GM18502 (cell line): ENCODE measurements around the gene ARID1B.

Source experiments
- ATAC-seq: cut with Tn5 transposase; IDR thresholded peaks from one replicate; pipeline ENCODE4 v1.9.1; 2021; ENCODE audit warnings: mild to moderate bottlenecking; ENCODE audit not compliant: unreplicated experiment, poor library complexity

Gene ARID1B

GRCh38 chr6:157184202-157185015 is 407.2 kb downstream of the ARID1B start:
- no peak for ATAC-seq

GRCh38 chr6:157185171-157185570 is 408.0 kb downstream of the ARID1B start:
- no peak for ATAC-seq

DNA sequence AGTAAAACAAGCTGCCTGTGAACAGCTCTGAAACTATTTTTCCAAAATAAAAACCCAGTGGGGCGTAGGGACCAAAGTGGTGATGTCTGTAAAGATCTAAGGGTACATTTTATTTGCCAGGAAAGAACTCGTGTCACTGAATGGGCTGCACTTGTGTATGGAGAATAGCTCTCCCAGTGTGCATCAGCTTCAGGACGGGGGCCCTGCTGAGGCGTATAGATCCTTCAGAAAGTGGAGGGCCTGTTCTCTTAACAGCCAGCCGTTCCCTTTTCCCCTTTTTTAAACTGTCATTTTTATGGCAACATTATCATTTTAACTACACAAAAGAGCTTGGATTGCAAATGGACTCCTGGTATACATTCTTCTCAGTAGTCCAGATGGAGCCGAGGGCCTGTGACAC is 408.8 kb downstream of the ARID1B start:
- no peak for ATAC-seq

- ATAC-seq: peak; percentile 68
Measured at GRCh38 chr6:157186785-157187181, 409.6 kb downstream of the ARID1B start.

DNA sequence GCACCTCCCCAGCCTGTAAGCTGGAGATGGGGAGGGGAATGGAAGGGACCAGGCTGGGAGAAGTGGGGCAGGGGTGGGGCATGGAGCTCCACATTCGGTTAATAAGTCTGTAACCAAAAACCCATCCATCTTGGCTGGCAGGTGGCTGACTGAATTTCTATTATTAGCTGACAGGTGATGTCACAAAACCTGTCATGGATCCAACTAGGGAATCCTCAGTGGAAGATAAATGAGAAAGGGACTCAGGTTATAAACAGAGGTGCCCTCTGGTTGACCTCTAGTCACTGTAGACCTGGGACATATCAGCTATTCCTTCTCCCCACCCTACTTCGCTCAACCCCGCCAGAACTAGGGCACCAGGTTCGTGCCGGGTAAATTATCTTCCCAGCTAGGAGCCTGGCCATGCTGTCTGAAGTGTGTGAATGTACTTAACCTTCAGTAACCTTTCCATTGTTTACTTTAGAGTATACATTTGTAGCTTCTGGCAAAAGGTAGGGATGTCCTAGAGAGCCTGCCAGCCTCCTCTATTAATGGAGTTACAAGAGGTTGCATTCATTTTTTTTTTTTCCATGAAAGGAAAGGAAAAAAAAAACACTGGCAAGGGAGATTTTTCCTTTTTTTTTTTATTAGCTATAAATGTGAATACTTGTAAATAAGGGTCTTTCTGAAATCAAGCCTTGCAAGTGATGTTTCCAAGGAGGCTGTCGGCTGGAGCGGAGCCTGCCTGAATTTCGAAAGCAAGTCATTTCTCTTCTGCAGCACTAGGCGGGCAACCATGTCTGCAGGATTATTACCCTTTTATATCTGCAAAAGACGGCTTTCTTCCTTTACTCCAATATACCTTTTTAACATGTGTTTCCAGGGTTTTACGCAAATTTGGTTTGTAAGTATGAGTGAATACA is 410.3 kb downstream of the ARID1B start:
- no peak for ATAC-seq

- ATAC-seq: no peak
Measured at GRCh38 chr6:157188213-157188612, 411.0 kb downstream of the ARID1B start.

GRCh38 chr6:157193443-157193996 is 416.3 kb downstream of the ARID1B start:
- no peak for ATAC-seq

- ATAC-seq: no peak
Measured at GRCh38 chr6:157194110-157194509, 416.9 kb downstream of the ARID1B start.

- ATAC-seq: no peak
Measured at GRCh38 chr6:157194643-157195042, 417.5 kb downstream of the ARID1B start.

- ATAC-seq: no peak
Measured at GRCh38 chr6:157196391-157196790, 419.2 kb downstream of the ARID1B start.

- ATAC-seq: no peak
Measured at GRCh38 chr6:157198425-157199279, 421.5 kb downstream of the ARID1B start.

DNA sequence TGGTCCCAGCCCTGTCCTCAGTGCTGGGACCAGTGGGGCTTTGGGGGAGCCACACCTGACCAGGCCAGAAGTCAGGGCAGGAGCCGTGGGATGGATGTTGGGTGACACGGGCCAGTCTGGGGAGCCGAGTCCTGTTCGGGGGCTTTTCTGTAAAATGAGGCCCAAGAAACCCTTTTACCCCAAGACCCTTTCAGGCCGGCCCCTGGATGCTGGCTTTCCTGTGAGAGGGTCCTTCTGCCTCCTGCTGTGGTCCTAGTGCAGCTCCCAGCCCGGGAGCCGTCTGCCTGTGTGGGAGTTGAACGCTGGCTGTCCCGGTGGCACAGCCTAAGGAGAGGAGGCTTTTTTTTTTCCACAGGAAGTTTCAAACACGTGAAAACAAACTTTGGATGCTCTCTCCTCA is 422.9 kb downstream of the ARID1B start:
- no peak for ATAC-seq

- no peak for ATAC-seq
Measured at GRCh38 chr6:157200611-157201010, 423.4 kb downstream of the ARID1B start.

DNA sequence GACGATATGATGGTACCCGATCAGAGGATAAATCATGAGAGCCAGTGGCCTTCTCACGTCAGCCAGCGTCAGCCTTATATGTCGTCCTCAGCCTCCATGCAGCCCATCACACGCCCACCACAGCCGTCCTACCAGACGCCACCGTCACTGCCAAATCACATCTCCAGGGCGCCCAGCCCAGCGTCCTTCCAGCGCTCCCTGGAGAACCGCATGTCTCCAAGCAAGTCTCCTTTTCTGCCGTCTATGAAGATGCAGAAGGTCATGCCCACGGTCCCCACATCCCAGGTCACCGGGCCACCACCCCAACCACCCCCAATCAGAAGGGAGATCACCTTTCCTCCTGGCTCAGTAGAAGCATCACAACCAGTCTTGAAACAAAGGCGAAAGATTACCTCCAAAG is 423.9 kb downstream of the ARID1B start:
- no peak for ATAC-seq

- ATAC-seq: peak; percentile 98
Measured at GRCh38 chr6:157203312-157203744, 426.1 kb downstream of the ARID1B start.

- ATAC-seq: peak; percentile 36
Measured at GRCh38 chr6:157203764-157204163, 426.6 kb downstream of the ARID1B start.

GRCh38 chr6:157205473-157206358 is 428.5 kb downstream of the ARID1B start:
- ATAC-seq: no peak

DNA sequence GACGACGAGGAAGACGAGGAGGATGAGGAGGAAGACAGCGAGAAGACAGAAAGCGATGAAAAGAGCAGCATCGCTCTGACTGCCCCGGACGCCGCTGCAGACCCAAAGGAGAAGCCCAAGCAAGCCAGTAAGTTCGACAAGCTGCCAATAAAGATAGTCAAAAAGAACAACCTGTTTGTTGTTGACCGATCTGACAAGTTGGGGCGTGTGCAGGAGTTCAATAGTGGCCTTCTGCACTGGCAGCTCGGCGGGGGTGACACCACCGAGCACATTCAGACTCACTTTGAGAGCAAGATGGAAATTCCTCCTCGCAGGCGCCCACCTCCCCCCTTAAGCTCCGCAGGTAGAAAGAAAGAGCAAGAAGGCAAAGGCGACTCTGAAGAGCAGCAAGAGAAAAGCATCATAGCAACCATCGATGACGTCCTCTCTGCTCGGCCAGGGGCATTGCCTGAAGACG is 429.2 kb downstream of the ARID1B start:
- no peak for ATAC-seq

DNA sequence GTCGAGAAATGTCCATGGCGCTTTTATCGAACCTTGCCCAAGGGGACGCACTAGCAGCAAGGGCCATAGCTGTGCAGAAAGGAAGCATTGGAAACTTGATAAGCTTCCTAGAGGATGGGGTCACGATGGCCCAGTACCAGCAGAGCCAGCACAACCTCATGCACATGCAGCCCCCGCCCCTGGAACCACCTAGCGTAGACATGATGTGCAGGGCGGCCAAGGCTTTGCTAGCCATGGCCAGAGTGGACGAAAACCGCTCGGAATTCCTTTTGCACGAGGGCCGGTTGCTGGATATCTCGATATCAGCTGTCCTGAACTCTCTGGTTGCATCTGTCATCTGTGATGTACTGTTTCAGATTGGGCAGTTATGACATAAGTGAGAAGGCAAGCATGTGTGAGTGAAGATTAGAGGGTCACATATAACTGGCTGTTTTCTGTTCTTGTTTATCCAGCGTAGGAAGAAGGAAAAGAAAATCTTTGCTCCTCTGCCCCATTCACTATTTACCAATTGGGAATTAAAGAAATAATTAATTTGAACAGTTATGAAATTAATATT is 430.4 kb downstream of the ARID1B start:
- ATAC-seq: no peak
